Lung (tissue), 12 donors: Measurements from ENCODE around the gene TRANK1. TPM values are rescaled to one million over a fixed set of nuclear protein-coding genes. Genes with fewer than 3 reads are reported as not detected.
"Not testable (repeated sequence)": the region's sequence is repeated elsewhere in the genome, so short reads cannot be mapped to it uniquely, and the experiment has no call there.

Source experiments
- ATAC-seq: fragments of 200-7000 bp; cut with Tn5 transposase; one replicate; pipeline ENCODE4 v1.9.1; 2020; ENCODE audit warnings: moderate number of reproducible peaks; ENCODE audit not compliant: insufficient read depth, low FRiP score
- DNase-seq, 3 donors: peaks; one replicate each; pipeline ENCODE4 v3.0.0-alpha.2; 2013 to 2017
- H3K27ac ChIP-seq, 2 donors: one replicate each; pipeline ENCODE4 v1.5.1; 2013; ENCODE audit warnings: mild to moderate bottlenecking in 2 of 2, moderate library complexity in 2 of 2, control low read depth in 1 of 2, inconsistent platforms in 1 of 2, low read depth in 1 of 2, low read length in 1 of 2
- H3K27me3 ChIP-seq, 3 donors: one replicate each; pipeline ENCODE4 v1.5.1; 2013; ENCODE audit warnings: low read length in 2 of 3; ENCODE audit not compliant: control insufficient read depth in 3 of 3, insufficient read depth in 3 of 3
- H3K36me3 ChIP-seq, 4 donors: one replicate each; pipeline ENCODE4 v1.5.1; 2013; ENCODE audit warnings: low read length in 4 of 4, mild to moderate bottlenecking in 1 of 4, moderate library complexity in 1 of 4; ENCODE audit not compliant: control insufficient read depth in 4 of 4, insufficient read depth in 4 of 4
- H3K4me1 ChIP-seq, 5 donors: one replicate each; pipeline ENCODE4 v1.5.1; 2013; ENCODE audit warnings: low read length in 5 of 5, mild to moderate bottlenecking in 2 of 5, moderate library complexity in 1 of 5; ENCODE audit not compliant: control insufficient read depth in 5 of 5, insufficient read depth in 5 of 5
- H3K4me3 ChIP-seq: one replicate; pipeline ENCODE4 v1.5.1; 2013; ENCODE audit warnings: mild to moderate bottlenecking, control low read depth, moderate library complexity
- H3K9ac ChIP-seq, 2 donors: one replicate each; pipeline ENCODE4 v1.5.1; 2013; ENCODE audit warnings: low read length in 2 of 2, control low read depth in 1 of 2; ENCODE audit not compliant: insufficient read depth in 1 of 2
- H3K9me3 ChIP-seq, 4 donors: one replicate each; pipeline ENCODE4 v1.5.1; 2013; ENCODE audit warnings: low read length in 3 of 4, mild to moderate bottlenecking in 1 of 4, moderate library complexity in 1 of 4; ENCODE audit not compliant: control insufficient read depth in 4 of 4, insufficient read depth in 3 of 4
- CTCF ChIP-seq: IDR thresholded peaks from 2 replicates; pipeline ENCODE4 v1.5.1; 2012; ENCODE audit warnings: mild to moderate bottlenecking; ENCODE audit errors: control extremely low read depth, extremely low read depth
- WGBS, 2 donors: extraction: QIAGEN DNeasy Blood & Tissue Kit; methylation state at CpG; one replicate each; pipeline ENCODE4 v1.1.7; 2013; 5-methylcytosine and 5-hydroxymethylcytosine counted together
- polyA plus RNA-seq, 2 donors: library from polyadenylated mRNA; stranded (reverse); fragments of 200-250 nt; gene quantifications; one replicate each; pipeline ENCODE4 v1.2.1, GENCODE V29; 2013
- total RNA-seq, 2 donors: library from RNA; depleted of rRNA in 1 of 2; stranded (reverse); fragments of >200 nt in 1 of 2; gene quantifications; one replicate each; pipeline ENCODE4 v1.2.1, GENCODE V29; 2014 to 2021
- donor health status: control.
- donor health status: control.
- donor health status: Bipolar disorder and iron deficiency.
- donor health status: healthy.
- donor health status: DM: yes; HTN: yes; CAD: no.

TRANK1 gene
- total and polyA plus RNA-seq, 4 donors: 4.3 to 34.3 (median 15.1) TPM

- H3K27me3 ChIP-seq: no peaks in the 10 kb centered on the region
- no peak overlapping the region for H3K4me3 ChIP-seq
- H3K27ac ChIP-seq: no peak overlapping the region
- H3K9me3 ChIP-seq: no peaks in the 10 kb centered on the region
- no peak for TF ChIP-seq CTCF
- DNase-seq: no peak
- ATAC-seq: no peak
- 88 to 89% methylated on average over 3 of the region's 3 CpGs for WGBS, 2 donors
- no peak overlapping the region for H3K9ac ChIP-seq
- H3K36me3 ChIP-seq: no peaks in the 10 kb centered on the region
- H3K4me1 ChIP-seq: peaks cover 0 to 7% (median 3%) of the 10 kb centered on the region in 5 donors
These were observed 11.3 kb upstream of the TRANK1 start for GRCh38 chr3:36956155-36956554.

- H3K4me1 ChIP-seq: peaks cover 0 to 7% (median 3%) of the 10 kb centered on the region in 5 donors
- TF ChIP-seq CTCF: no peak
- H3K27ac ChIP-seq: no peak overlapping the region
- H3K27me3 ChIP-seq: no peaks in the 10 kb centered on the region
- H3K9me3 ChIP-seq: no peaks in the 10 kb centered on the region
- no peak overlapping the region for H3K9ac ChIP-seq
- H3K36me3 ChIP-seq: no peaks in the 10 kb centered on the region
- H3K4me3 ChIP-seq: no peak overlapping the region
- DNase-seq (no peak), ATAC-seq (no peak)
These were observed 9.7 kb upstream of the TRANK1 start for GRCh38 chr3:36954452-36955134.

- not testable (repeated sequence) for H3K4me1 ChIP-seq, H3K27me3 ChIP-seq, DNase-seq, ATAC-seq, H3K27ac ChIP-seq, H3K4me3 ChIP-seq, H3K9ac ChIP-seq, H3K36me3 ChIP-seq
- H3K9me3 ChIP-seq: peaks cover 0 to 10% (median 0%) of the 10 kb centered on the region in 4 donors
- 98% methylated on average over 5 of the region's 5 CpGs for WGBS, 2 donors
These were observed 3.0 kb upstream of the TRANK1 start for GRCh38 chr3:36947814-36948213.

- Histone ChIP-seq H3K4me3 (no peak overlapping the region), H3K9me3 (peaks cover 0 to 10% (median 0%) of the 10 kb centered on the region in 4 donors), H3K27me3 (no peaks in the 10 kb centered on the region), H3K27ac (peak overlapping the region in 1 of 2 donors; percentile 90), H3K36me3 (no peaks in the 10 kb centered on the region), H3K9ac (peak overlapping the region; percentile 73 to 80), H3K4me1 (peaks cover 0 to 21% (median 6%) of the 10 kb centered on the region in 5 donors)
- DNase-seq (no peak), ATAC-seq (no peak)
- 85 to 87% methylated on average over 28 of the region's 28 CpGs for WGBS, 2 donors
- no peak for TF ChIP-seq CTCF
These were observed 603 bp upstream of the TRANK1 start for GRCh38 chr3:36945333-36945980.
